ENCODE data around the gene NIPSNAP3A. TPM values are rescaled to one million over a fixed set of nuclear protein-coding genes. Genes with fewer than 3 reads are reported as not detected.

The NIPSNAP3A gene
- total and polyA plus RNA-seq, 5 donors from 2014 or later: 8.8 to 27.1 (median 18.4) TPM

DNA sequence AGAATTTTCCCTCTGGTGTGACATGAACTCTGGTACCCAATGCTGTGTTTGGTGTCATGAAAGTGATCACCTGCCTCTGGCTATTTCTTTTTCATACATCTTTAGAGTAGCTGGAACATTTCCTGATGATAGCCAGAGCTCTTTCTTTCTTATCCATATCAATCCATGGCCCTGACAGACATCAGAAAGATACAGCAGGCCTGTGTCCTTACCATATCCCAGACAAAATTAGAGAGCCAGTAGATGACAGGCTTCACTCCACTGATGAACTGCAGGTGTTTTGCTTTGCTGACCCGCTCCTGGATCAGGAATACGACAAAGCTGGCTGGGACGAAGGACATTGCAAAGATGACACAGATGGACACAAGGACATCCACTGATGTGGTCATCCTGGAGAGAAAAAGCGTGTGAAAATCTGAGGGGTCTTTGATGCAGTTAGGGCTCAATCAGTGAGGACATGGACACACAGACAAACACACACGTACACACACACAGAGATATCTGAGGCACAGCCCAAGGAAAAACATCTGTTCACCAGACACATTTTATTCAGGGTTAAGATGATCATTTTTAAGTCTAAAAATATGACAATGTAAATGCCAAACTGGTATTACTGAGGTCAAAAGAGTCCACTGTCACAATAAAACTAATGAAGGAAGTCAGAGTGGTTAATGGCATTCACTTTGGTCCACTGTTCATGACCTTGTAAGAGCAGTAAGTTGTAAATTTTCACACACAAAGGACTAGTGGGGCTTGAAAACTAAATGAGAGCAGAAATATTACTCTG is 50.9 kb downstream of the NIPSNAP3A start:
- Histone ChIP-seq H3K27me3 (ENCODE audit: control insufficient read depth, insufficient read depth, low read length) (peaks cover 3% of the 10 kb centered on the region), H3K9me3 (ENCODE audit: control insufficient read depth in 2 of 2, low read length in 2 of 2) (no peaks in the 10 kb centered on the region), H3K36me3 (ENCODE audit: control insufficient read depth, insufficient read depth, low read length) (peaks cover 5% of the 10 kb centered on the region), H3K27ac (ENCODE audit: insufficient read depth, low read length, poor library complexity, severe bottlenecking) (no peak overlapping the region), H3K4me1 (ENCODE audit: control insufficient read depth, insufficient read depth, low read length, poor library complexity, severe bottlenecking) (no peaks in the 10 kb centered on the region), H3K4me3 (ENCODE audit: low read depth, low read length) (no peak overlapping the region)
- Mint-ChIP-seq H3K27ac (no peak overlapping the region), H3K4me3 (no peak overlapping the region), H3K4me1 (no peaks in the 10 kb centered on the region), H3K36me3 (peaks cover 7% of the 10 kb centered on the region), H3K27me3 (no peaks in the 10 kb centered on the region), H3K9me3 (no peaks in the 10 kb centered on the region)
- DNase-seq (no peak), ATAC-seq (ENCODE audit: low read depth in 2 of 2) (no peak)

DNA sequence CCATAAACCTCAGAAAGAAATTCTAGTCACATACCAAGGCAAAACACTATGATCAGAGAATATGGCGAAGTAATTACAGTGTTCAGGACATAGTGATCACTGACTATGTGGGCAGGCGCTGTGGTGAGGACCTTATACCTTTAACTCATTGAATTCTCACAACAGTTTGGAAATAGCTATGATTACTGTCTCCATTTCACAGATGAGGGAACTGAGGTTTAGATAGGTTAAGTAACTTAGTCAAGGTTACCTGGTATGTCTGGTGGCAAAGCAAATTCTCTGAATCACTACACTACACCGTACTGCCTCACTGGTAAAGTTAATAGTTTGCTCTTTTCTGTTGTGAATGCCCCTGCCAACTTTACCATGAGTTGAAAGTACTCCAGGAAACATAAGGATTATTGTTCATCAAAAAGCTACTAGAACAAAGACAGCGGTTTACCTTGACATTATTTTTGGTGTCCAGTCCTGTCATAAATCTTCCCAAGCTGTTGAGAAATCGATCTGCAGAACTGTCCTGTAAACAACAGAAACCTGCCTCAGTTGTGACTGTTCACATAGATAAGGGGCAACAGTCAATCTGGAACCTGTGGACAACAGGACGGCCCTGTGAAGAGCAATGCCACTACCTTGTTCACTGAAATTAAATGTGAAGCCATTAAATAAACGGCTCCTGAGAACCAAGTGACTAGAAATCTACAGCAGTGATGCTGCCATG is 52.7 kb downstream of the NIPSNAP3A start:
- no peaks in the 10 kb centered on the region for H3K4me1 ChIP-seq (ENCODE audit: control insufficient read depth, insufficient read depth, low read length, poor library complexity, severe bottlenecking)
- Mint-ChIP-seq H3K27me3 (no peaks in the 10 kb centered on the region), H3K4me1 (no peaks in the 10 kb centered on the region), H3K4me3 (no peak overlapping the region), H3K36me3 (peaks cover 4% of the 10 kb centered on the region), H3K9me3 (no peaks in the 10 kb centered on the region), H3K27ac (no peak overlapping the region)
- H3K27ac ChIP-seq (ENCODE audit: insufficient read depth, low read length, poor library complexity, severe bottlenecking): no peak overlapping the region
- H3K4me3 ChIP-seq (ENCODE audit: low read depth, low read length): no peak overlapping the region
- ATAC-seq (ENCODE audit: low read depth in 2 of 2) (no peak), DNase-seq (no peak)
- peaks cover 5% of the 10 kb centered on the region for H3K36me3 ChIP-seq (ENCODE audit: control insufficient read depth, insufficient read depth, low read length)
- H3K9me3 ChIP-seq (ENCODE audit: control insufficient read depth in 2 of 2, low read length in 2 of 2): no peaks in the 10 kb centered on the region
- peaks cover 3% of the 10 kb centered on the region for H3K27me3 ChIP-seq (ENCODE audit: control insufficient read depth, insufficient read depth, low read length)

DNA sequence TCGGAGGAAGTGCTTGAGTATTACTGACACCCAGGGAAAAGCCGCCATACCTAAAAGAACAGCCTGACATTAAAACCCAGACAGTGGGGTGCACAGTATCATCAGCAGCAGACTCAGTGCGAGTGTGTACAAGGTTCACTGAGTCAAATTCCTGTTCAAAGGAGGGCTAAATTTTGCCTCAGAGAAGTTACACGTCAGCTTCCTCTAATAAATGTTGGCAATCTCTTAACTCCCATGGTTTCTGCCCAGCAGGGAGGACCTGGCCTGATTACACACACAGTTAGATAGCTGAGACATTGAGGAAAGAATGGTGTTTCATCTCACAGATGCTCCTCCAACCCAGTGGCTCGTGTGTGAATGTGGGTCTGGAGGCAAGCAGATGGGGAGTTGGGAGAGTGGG is 54.6 kb downstream of the NIPSNAP3A start:
- H3K4me3 ChIP-seq (ENCODE audit: low read depth, low read length): no peak overlapping the region
- peaks cover 3% of the 10 kb centered on the region for H3K36me3 ChIP-seq (ENCODE audit: control insufficient read depth, insufficient read depth, low read length)
- peaks cover 3% of the 10 kb centered on the region for H3K27me3 ChIP-seq (ENCODE audit: control insufficient read depth, insufficient read depth, low read length)
- H3K9me3 Mint-ChIP-seq: no peaks in the 10 kb centered on the region
- no peak for ATAC-seq (ENCODE audit: low read depth in 2 of 2)
- H3K4me3 Mint-ChIP-seq: no peak overlapping the region
- H3K27ac Mint-ChIP-seq: no peak overlapping the region
- no peak for DNase-seq
- no peaks in the 10 kb centered on the region for H3K27me3 Mint-ChIP-seq
- H3K9me3 ChIP-seq (ENCODE audit: control insufficient read depth in 2 of 2, low read length in 2 of 2): no peaks in the 10 kb centered on the region
- no peak overlapping the region for H3K27ac ChIP-seq (ENCODE audit: insufficient read depth, low read length, poor library complexity, severe bottlenecking)
- H3K36me3 Mint-ChIP-seq: peaks cover 4% of the 10 kb centered on the region
- no peaks in the 10 kb centered on the region for H3K4me1 Mint-ChIP-seq
- H3K4me1 ChIP-seq (ENCODE audit: control insufficient read depth, insufficient read depth, low read length, poor library complexity, severe bottlenecking): no peaks in the 10 kb centered on the region

DNA sequence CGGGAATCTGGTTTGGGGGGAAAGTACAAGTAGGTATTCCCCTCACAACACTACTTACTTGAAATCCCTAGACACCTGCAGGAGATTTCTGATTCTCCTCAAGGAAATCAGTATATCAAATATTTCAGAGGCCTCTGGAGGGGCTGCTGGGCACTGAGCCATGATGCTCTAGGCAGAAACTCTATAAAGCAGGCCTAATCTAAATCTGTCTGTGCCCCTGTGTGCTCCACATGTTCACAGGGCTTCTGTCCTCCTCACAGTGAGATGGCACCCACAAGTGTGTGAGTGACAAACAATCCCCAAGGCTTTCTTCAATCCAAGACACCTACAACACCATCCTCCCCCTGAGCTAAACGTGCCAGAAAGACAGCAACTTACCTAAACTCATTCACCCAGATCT is 55.4 kb downstream of the NIPSNAP3A start:
- Mint-ChIP-seq H3K9me3 (no peaks in the 10 kb centered on the region), H3K36me3 (peaks cover 4% of the 10 kb centered on the region), H3K27me3 (no peaks in the 10 kb centered on the region), H3K4me3 (no peak overlapping the region), H3K27ac (peak overlapping the region in 1 of 3 donors; percentile 76), H3K4me1 (no peaks in the 10 kb centered on the region)
- ATAC-seq (ENCODE audit: low read depth in 2 of 2) (no peak), DNase-seq (no peak)
- H3K27me3 ChIP-seq (ENCODE audit: control insufficient read depth, insufficient read depth, low read length): peaks cover 3% of the 10 kb centered on the region
- no peaks in the 10 kb centered on the region for H3K4me1 ChIP-seq (ENCODE audit: control insufficient read depth, insufficient read depth, low read length, poor library complexity, severe bottlenecking)
- H3K4me3 ChIP-seq (ENCODE audit: low read depth, low read length): no peak overlapping the region
- H3K9me3 ChIP-seq (ENCODE audit: control insufficient read depth in 2 of 2, low read length in 2 of 2): no peaks in the 10 kb centered on the region
- H3K36me3 ChIP-seq (ENCODE audit: control insufficient read depth, insufficient read depth, low read length): peaks cover 3% of the 10 kb centered on the region
- H3K27ac ChIP-seq (ENCODE audit: insufficient read depth, low read length, poor library complexity, severe bottlenecking): no peak overlapping the region

DNA sequence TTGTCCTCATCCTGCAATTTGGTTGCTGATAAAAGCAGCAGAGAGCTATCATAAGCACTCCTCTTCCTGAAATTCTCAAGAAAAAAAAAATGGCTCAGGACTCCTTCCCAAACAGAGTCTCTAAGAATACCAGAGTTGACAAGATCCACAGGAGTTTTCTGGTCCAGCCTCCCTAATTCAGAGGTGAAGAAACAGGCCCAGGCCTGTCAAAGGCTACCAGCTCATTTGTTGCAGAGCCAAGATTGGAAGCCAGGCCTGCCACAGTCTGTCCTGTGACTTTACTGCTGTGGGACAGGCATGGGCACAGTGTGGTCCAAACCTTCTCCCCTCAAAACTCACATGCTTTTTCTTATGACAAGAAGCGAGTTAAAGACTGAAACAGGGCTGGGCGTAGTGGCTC is 58.0 kb downstream of the NIPSNAP3A start:
- no peaks in the 10 kb centered on the region for H3K4me1 Mint-ChIP-seq
- no peaks in the 10 kb centered on the region for H3K27me3 ChIP-seq (ENCODE audit: control insufficient read depth, insufficient read depth, low read length)
- no peaks in the 10 kb centered on the region for H3K9me3 Mint-ChIP-seq
- H3K36me3 ChIP-seq (ENCODE audit: control insufficient read depth, insufficient read depth, low read length): peaks cover 3% of the 10 kb centered on the region
- no peak overlapping the region for H3K4me3 Mint-ChIP-seq
- H3K4me1 ChIP-seq (ENCODE audit: control insufficient read depth, insufficient read depth, low read length, poor library complexity, severe bottlenecking): no peaks in the 10 kb centered on the region
- no peak overlapping the region for H3K27ac ChIP-seq (ENCODE audit: insufficient read depth, low read length, poor library complexity, severe bottlenecking)
- ATAC-seq (ENCODE audit: low read depth in 2 of 2): no peak
- peaks cover 4% of the 10 kb centered on the region for H3K36me3 Mint-ChIP-seq
- H3K4me3 ChIP-seq (ENCODE audit: low read depth, low read length): no peak overlapping the region
- H3K9me3 ChIP-seq (ENCODE audit: control insufficient read depth in 2 of 2, low read length in 2 of 2): no peaks in the 10 kb centered on the region
- DNase-seq: no peak
- no peaks in the 10 kb centered on the region for H3K27me3 Mint-ChIP-seq
- no peak overlapping the region for H3K27ac Mint-ChIP-seq

DNA sequence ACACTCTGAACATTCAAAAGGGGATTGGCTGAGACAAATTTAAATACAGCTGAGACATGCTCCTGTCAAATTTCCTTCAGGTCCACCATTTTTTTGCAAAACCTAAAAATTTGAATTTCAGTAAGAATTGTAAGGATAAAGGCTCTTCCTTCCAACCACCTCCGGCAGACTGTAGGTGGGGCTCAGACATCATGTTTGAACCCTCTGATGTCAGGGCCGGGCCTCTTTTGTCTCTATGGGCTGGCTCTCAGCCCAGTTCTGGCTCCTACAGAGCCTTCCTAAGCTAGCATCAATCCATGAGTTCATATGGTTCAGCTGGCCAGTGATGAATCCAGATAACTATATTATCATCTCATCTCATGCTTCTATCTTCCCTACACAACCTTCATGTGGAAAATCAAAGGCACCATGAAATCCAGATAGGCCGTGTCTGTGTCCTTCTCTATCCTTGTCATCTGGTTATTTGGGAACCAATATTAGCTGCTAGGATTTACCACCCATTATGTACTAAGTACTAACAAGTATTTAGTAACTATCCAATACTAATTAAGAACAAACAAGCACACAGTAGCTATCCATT is 60.6 kb downstream of the NIPSNAP3A start:
- peak overlapping the region in 1 of 3 donors; percentile 2 for H3K27ac Mint-ChIP-seq
- no peaks in the 10 kb centered on the region for H3K4me1 Mint-ChIP-seq
- Histone ChIP-seq H3K36me3 (ENCODE audit: control insufficient read depth, insufficient read depth, low read length) (no peaks in the 10 kb centered on the region), H3K27me3 (ENCODE audit: control insufficient read depth, insufficient read depth, low read length) (no peaks in the 10 kb centered on the region), H3K4me3 (ENCODE audit: low read depth, low read length) (no peak overlapping the region), H3K27ac (ENCODE audit: insufficient read depth, low read length, poor library complexity, severe bottlenecking) (no peak overlapping the region), H3K9me3 (ENCODE audit: control insufficient read depth in 2 of 2, low read length in 2 of 2) (no peaks in the 10 kb centered on the region), H3K4me1 (ENCODE audit: control insufficient read depth, insufficient read depth, low read length, poor library complexity, severe bottlenecking) (no peaks in the 10 kb centered on the region)
- no peaks in the 10 kb centered on the region for H3K36me3 Mint-ChIP-seq
- no peak overlapping the region for H3K4me3 Mint-ChIP-seq
- H3K27me3 Mint-ChIP-seq: no peaks in the 10 kb centered on the region
- H3K9me3 Mint-ChIP-seq: no peaks in the 10 kb centered on the region
- ATAC-seq (ENCODE audit: low read depth in 2 of 2) (no peak), DNase-seq (no peak)

Data from CD4-positive, CD25-positive, alpha-beta regulatory T cell (primary cell).